GM18498 (cell line): Measurements from ENCODE around the gene DLG1.

Source experiments
- ATAC-seq: cut with Tn5 transposase; IDR thresholded peaks from one replicate; pipeline ENCODE4 v1.9.1; 2021; ENCODE audit warnings: mild to moderate bottlenecking, moderate library complexity; ENCODE audit not compliant: unreplicated experiment

The DLG1 gene

GRCh38 chr3:197320582-197320981 is 22.2 kb upstream of the DLG1 start:
- ATAC-seq, result no peak

DNA sequence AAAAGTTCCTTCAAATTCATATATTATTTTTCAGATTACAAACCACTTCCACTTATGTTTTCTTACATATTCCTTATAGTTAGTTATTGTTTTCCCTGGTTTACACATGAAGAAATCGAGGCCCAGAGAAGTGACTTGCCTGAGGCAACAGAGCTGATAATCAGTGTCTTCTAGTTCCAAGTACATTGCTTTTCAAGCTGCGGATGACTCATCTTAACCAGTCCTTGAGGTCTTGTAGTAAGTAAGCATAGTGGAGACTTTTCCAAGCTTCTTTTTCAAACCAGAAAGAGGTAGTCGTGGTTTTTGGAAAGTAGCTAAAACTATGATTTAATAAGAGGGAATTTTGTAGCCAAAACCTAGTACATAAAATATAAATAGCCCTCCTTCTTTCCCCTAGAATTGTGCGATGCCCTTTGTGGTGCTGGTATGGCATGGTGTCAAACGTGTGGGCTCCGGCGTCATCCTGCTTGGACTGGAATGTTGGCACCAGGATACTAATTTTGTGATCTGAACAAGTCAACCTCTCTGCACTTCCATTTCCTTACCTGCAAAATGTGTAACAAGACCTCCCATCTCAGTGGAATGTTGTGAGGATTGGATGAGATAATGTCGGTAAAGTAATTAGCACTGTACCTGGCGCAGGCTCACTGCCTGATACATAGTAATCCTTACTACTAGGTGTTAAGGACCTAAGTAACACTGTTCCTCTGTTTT is 19.0 kb upstream of the DLG1 start:
- no peak for ATAC-seq

- no peak for ATAC-seq
These were observed 14.0 kb upstream of the DLG1 start for GRCh38 chr3:197312431-197312830.

DNA sequence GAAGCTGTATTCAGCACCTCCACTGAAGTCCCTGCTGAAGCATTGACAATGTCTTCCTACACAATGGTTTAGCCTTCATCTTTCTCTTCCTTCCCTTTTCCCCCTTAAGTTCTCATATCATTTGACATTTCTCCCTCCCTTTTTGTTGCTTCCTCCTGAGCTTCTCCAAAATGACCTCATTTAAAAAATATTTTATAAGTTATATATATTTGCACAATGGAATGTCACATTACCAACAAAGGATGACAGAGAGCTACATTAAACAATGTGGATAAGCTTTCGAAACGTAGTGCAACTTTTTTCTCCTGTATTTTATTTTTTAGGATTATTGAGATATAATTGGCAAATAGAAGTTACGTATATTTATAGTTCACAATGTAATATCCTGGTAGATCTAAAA is 13.2 kb upstream of the DLG1 start:
- ATAC-seq, result no peak

DNA sequence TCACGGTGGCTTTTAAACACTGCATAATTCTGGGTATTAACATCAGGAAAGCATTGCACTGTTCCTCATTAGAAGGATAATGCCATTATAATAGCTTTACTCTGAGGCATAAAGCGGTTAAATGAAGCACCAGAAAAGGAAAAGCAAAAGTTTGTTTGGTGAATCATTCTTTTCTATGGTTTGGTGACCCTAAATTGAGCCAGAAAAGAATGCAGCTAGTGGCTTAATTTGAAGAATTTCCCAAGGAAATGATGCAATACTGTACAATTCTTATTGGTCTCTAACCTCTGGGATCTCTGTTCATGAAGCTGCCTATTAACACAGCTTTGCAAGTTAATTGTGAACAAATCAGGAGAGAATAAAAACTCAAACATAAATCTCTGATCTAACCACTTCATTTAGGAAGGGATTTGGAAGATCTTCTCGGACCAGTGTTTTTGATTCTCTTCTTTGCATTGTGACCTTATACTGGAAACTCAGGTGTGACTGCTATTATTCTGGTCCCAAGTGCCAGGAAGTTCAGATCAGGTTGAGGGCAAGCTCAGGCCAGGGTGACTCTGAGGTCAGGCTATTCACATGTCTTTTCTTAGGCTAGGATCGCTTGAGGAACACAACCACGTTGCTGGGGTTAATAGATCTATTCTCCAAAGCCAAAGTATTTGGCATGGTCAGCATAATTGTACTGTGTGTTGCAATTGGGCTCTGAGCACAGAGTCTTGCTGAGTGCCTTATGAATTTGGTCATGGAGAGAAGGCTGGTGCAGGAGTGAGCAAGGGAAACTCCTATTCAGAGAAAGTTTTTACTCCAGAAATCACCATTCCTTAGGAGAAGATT is 11.3 kb upstream of the DLG1 start:
- ATAC-seq, result no peak

DNA sequence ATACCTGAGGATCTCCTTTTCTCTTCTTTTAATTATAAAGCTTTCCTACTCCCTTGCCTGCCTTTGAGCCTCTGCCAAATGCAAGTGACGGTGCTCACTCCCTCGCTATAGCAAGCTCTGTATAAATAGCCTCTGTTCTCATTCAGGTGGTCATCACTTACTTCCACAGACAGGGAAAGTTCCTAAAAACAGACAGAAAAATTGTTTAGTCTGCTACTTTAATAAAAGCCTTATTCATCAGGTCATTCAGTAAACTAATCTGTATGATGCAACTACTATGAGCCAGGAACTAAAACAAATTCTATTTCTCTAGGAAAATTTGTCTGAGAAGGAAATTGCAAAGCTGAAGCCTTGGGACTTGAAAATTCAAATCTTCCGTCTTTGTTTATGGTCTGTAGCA is 10.2 kb upstream of the DLG1 start:
- no peak for ATAC-seq

DNA sequence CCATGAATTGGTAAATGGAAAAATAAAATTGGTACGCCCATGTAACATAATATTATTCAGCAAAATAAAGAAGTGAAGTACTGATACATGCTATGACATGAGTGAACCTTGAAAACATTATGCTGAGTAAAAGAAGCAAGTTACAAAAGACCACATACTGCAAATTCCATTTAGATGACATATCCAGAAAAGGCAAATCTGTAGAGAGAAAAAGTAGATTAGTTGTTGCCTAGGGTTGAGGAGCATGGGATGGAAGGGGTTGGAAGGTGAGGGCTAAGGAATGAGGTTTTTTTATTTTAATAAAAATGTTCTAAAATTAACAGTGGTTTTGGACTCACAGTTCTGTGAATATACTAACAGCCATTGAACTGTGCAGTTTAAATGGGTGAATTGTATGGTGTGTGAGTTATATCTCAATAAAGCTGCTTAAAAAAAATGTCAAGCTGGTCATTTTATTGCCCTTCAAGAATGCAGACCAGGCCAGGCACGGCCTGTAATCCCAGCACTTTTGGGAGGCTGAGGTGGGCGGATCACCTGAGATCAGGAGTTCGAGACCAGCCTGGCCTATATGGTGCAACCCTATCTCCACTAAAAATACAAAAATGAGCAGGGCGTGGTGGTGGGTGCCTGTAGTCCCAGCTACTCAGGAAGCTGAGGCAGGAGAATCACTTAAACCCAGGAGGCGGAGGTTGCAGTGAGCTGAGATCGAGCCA is 8.1 kb upstream of the DLG1 start:
- ATAC-seq, result no peak

DNA sequence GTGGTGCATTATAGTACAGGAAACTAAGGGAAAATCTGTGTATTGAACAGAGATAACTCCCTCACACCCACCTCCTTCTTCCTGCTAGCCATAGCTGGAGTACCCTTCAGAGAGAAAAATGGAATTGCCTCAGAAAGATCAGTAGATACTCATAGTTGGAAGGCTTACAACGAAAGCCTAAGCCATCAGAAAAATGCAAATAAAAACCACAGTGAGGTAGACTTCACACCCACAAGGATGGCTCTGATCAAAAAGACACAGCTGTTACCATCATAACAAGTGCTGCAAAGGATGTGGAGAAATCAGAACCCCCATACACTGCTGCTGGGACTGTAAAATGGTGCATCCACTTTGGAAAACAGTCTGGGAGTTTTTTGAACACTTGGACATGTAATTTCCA is 7.4 kb upstream of the DLG1 start:
- peak; percentile 95 for ATAC-seq

DNA sequence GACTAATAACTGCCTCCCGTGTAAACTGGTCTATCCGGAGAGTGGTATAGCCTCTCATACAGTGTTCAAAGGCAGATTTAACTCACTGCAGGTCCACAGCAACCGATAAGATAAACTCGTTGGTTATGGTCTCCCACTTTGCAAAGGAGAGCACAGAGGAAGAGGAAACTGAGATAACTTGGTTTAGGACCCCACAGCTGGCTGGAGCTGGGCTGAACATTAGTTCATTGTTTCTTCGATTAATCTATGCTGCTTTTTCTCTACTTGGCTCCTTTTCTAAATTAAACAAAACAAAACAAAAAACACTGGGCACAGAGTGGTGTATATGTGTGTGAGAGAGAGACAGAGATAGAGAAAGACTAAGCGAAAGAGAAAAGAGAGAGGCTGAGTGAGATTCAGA is 5.0 kb upstream of the DLG1 start:
- no peak for ATAC-seq

GRCh38 chr3:197302696-197303341 is 4.4 kb upstream of the DLG1 start:
- no peak for ATAC-seq

- ATAC-seq, result no peak
These were observed 3.6 kb upstream of the DLG1 start for GRCh38 chr3:197302033-197302432.

DNA sequence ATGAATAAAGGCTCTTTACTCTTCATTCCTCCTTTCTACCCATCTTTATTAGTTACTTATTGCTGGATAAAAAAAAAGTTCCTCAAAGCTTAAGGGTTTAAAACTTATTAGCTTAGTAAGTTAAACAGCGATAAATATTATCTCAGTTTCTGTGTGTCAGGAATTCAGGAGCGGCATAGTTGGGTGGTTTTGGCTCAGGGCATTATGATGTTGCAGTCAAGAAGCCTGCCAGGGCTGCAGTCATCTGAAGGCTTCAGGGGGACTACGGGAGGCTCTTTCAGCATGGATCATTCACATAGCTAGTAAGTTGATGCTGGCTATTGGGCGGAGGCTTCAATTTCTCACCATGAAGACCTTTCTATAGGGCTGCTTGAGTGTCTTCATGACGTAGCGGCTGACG is 1.9 kb upstream of the DLG1 start:
- ATAC-seq, result no peak

DNA sequence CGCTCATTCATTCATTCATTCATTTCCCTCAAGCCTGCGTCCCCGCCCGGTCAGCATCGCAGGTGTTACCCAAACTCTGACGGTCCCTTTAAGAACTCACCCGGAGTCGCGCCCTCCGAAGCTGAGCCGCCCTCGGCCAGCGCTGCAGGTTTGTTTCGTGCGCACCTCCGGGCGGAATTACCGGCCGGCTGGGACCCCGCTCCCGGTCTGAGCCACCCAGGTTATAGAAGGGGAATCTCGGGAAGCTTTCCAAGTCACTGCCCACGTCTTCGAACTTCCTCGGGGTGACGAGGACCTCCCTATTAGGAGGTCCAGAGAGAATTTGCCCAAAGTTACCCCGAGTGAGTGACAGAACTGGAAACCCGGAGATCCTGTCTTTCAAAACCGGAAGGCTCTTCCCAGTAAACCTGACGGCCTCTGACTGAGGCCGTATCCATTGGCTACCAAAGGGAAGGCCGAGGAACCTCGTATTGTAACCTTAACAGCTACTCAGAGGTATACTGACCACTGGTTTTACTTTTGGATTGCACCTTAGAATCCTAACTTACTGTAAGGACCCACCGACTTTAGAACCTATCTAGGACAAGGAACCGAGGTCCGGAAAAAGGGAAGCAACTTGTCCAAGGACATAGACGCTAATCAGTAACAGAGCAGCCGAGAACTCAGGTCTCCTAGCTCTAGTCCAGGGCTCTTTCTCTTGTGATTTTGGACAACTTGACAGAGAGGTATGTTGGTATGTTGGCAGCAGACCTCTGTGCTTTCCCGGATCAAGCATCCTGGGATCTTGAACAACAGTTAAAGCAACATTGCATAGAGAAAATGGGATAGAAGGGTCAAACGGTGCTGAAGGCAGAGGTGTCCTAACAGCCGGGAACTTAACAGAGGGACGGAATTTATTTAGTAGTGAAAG is 788 bp upstream of the DLG1 start:
- no peak for ATAC-seq

- ATAC-seq, result peak; percentile 71
These were observed 704 bp downstream of the DLG1 start for GRCh38 chr3:197297476-197298340.

- no peak for ATAC-seq
These were observed 1.4 kb downstream of the DLG1 start for GRCh38 chr3:197297002-197297401.

DNA sequence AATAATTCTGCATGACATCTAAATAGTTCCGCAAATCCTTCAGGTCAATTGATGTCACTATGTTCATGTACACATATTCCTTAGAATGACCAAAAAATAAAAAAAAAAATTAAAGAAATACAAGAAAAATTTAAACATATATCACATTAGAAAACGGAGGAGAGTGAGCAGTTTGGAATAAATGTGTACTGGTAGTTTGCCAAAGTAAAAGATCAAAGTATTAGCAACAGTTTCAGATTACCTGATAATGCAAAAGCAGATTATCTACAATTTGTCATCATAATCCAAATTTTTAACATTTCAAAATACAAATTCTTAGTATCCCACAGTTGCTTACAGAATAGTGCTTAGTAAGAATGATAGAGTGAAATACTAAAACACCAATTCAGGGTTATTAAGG is 1.9 kb downstream of the DLG1 start:
- no peak for ATAC-seq

DNA sequence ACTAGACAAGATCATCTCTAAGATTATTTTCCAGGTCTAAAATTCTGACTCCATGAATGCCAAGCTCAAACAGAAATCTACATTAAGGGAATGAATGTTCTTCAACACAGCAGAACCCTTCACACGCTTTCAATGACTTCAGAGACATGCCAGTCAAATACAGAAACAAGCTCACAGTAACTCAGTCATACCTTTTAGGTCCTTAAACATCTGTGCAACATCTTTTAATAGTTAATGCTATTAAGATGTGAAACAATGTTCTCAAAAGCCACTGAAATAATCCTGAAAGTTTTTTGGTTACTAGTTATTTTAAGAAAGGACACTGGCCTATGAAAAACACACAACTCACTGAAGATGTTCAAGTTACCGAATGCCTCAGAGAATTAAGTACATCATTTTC is 2.5 kb downstream of the DLG1 start:
- ATAC-seq, result no peak

DNA sequence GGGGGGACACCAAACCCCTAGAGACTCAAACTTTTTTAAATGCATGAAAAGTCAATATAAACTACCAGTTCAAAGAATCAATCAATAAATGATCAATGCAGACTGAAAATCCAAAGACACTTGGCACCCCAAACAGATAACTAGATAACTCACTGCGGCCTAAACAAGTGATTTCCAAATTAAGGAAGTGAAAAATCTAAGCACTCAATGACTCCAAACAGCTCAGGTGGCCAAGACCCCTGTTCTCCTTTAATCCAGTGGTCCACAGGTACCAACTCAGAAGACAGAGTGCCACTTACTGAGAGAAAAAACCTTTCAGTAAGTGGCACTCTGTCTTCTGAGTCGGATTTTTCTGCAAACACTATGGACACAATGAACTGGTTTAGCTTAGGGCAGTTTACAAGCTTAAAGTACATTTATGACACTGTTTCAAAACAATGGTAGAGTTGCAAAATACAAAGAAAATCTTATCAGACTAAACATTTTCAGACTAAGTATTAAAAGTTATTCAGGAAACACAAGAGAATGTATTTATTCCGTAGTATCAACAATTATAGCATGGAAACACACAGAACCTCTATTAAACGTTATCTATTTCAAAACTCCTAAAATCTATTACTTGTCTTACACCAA is 4.7 kb downstream of the DLG1 start:
- no peak for ATAC-seq

DNA sequence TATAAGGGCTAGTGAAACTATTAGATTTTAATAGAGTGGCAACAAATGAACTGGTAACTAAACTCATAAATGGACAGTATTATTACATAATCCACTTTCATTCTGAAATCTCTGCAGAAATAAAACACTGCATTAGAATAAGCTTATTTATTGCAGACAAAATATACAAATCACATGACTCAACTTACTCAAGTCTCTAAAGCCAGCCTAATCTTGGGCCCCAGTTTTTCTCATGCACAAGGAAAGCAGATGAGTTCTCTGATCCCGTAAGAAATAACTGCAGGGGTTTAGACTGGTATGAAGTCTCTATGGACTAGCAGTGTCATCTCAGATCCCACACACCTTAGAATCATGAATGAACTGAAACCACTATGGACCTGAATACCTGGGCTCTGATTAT is 5.8 kb downstream of the DLG1 start:
- no peak for ATAC-seq
